H9 (cell line): ENCODE measurements around the gene KIAA1328. TPM values are rescaled to one million over a fixed set of nuclear protein-coding genes. Genes with fewer than 3 reads are reported as not detected.

ENCODE experiments used
- DNase-seq: peaks from one replicate; pipeline ENCODE4 v3.0.0-alpha.2; 2017
- H2AFZ ChIP-seq: one replicate; pipeline ENCODE4 v1.6.1; 2013; ENCODE audit warnings: mild to moderate bottlenecking, low read length, control low read depth, moderate library complexity
- H2AK5ac ChIP-seq: 2 replicates; pipeline ENCODE4 v1.6.1; 2013; ENCODE audit warnings: low read length, control low read depth, mixed read lengths; ENCODE audit not compliant: insufficient read length
- H2BK120ac ChIP-seq: one replicate; pipeline ENCODE4 v1.6.1; 2013; ENCODE audit warnings: low read depth, mild to moderate bottlenecking, low read length, control low read depth, inconsistent platforms; ENCODE audit not compliant: poor library complexity, severe bottlenecking
- H2BK12ac ChIP-seq: 2 replicates; pipeline ENCODE4 v1.6.1; 2013; ENCODE audit warnings: low read length, control low read depth, mixed read lengths, low read depth; ENCODE audit not compliant: insufficient read length
- H2BK15ac ChIP-seq: 2 replicates; pipeline ENCODE4 v1.6.1; 2013; ENCODE audit warnings: low read depth, low read length, control low read depth
- H2BK20ac ChIP-seq: one replicate; pipeline ENCODE4 v1.6.1; 2013; ENCODE audit warnings: low read depth, mild to moderate bottlenecking, low read length, control low read depth, inconsistent platforms; ENCODE audit not compliant: poor library complexity, severe bottlenecking
- H2BK5ac ChIP-seq: 2 replicates; pipeline ENCODE4 v1.6.1; 2013; ENCODE audit warnings: low read length, control low read depth, mixed read lengths; ENCODE audit not compliant: insufficient read length
- H3K14ac ChIP-seq: 2 replicates; pipeline ENCODE4 v1.6.1; 2013; ENCODE audit warnings: low read length, control low read depth; ENCODE audit not compliant: insufficient read depth
- H3K18ac ChIP-seq: 2 replicates; pipeline ENCODE4 v1.6.1; 2013; ENCODE audit warnings: low read depth, mild to moderate bottlenecking, mixed read lengths, low read length, control low read depth; ENCODE audit not compliant: insufficient read length
- H3K23ac ChIP-seq: 2 replicates; pipeline ENCODE4 v1.6.1; 2013; ENCODE audit warnings: low read length, control low read depth, mixed read lengths, low read depth; ENCODE audit not compliant: insufficient read length
- H3K23me2 ChIP-seq: 2 replicates; pipeline ENCODE4 v1.6.1; 2013; ENCODE audit warnings: low read depth, mild to moderate bottlenecking, mixed read lengths, low read length, control low read depth; ENCODE audit not compliant: insufficient read length, poor library complexity, severe bottlenecking
- H3K27ac ChIP-seq: 2 replicates; pipeline ENCODE4 v1.5.1; 2013; ENCODE audit warnings: low read length, control low read depth, mixed read lengths, low read depth; ENCODE audit not compliant: insufficient read length
- H3K27me3 ChIP-seq: 2 replicates; pipeline ENCODE4 v1.6.1; 2013; ENCODE audit warnings: low read length, control low read depth, inconsistent platforms; ENCODE audit not compliant: insufficient read depth
- H3K4ac ChIP-seq: 2 replicates; pipeline ENCODE4 v1.6.1; 2013; ENCODE audit warnings: low read depth, mild to moderate bottlenecking, control low read depth, inconsistent platforms, low read length, moderate library complexity
- H3K4me1 ChIP-seq: 2 replicates; pipeline ENCODE4 v1.6.1; 2013; ENCODE audit warnings: low read length, control low read depth, inconsistent platforms; ENCODE audit not compliant: insufficient read depth
- H3K4me2 ChIP-seq: 2 replicates; pipeline ENCODE4 v1.6.1; 2013; ENCODE audit warnings: low read length, control low read depth, mixed read lengths; ENCODE audit not compliant: insufficient read length, insufficient read depth
- H3K56ac ChIP-seq: 2 replicates; pipeline ENCODE4 v1.6.1; 2013; ENCODE audit warnings: low read depth, mild to moderate bottlenecking, mixed read lengths, low read length, control low read depth; ENCODE audit not compliant: insufficient read length
- H3K79me1 ChIP-seq: 2 replicates; pipeline ENCODE4 v1.6.1; 2013; ENCODE audit warnings: low read depth, mild to moderate bottlenecking, moderate library complexity, low read length, control low read depth, inconsistent platforms; ENCODE audit not compliant: insufficient read depth, poor library complexity, severe bottlenecking
- H3K79me2 ChIP-seq: 2 replicates; pipeline ENCODE4 v1.6.1; 2013; ENCODE audit warnings: low read length, control low read depth, inconsistent platforms; ENCODE audit not compliant: insufficient read depth
- H3K9ac ChIP-seq: 2 replicates; pipeline ENCODE4 v1.6.1; 2013; ENCODE audit warnings: low read length, control low read depth, mixed read lengths; ENCODE audit not compliant: insufficient read length; ENCODE audit errors: extremely low read depth
- H3K9me3 ChIP-seq: one replicate; pipeline ENCODE4 v1.6.1; 2013; ENCODE audit warnings: low read depth, low read length, inconsistent platforms; ENCODE audit not compliant: control insufficient read depth
- H3T11ph ChIP-seq: one replicate; pipeline ENCODE4 v1.6.1; 2013; ENCODE audit warnings: mild to moderate bottlenecking, low read length, control low read depth, inconsistent platforms
- H4K20me1 ChIP-seq: one replicate; pipeline ENCODE4 v1.6.1; 2013; ENCODE audit not compliant: control insufficient read depth, insufficient read length, insufficient read depth
- H4K5ac ChIP-seq: 2 replicates; pipeline ENCODE4 v1.6.1; 2013; ENCODE audit warnings: low read depth, mild to moderate bottlenecking, mixed read lengths, low read length, control low read depth; ENCODE audit not compliant: insufficient read length
- H4K8ac ChIP-seq: replicated peaks from 2 replicates; pipeline ENCODE4 v1.6.1; 2013; ENCODE audit warnings: low read length, control low read depth, mixed read lengths, low read depth; ENCODE audit not compliant: insufficient read length
- H4K91ac ChIP-seq: 2 replicates; pipeline ENCODE4 v1.6.1; 2013; ENCODE audit warnings: low read depth, mild to moderate bottlenecking, moderate library complexity, mixed read lengths, low read length, control low read depth; ENCODE audit not compliant: insufficient read length
- H3K27ac Mint-ChIP-seq, 3 experiments: 2 replicates in 2 of 3; 3 replicates in 1 of 3; pipeline ENCODE4 v1.8.0; 2020 to 2021; ENCODE audit warnings: mixed read lengths in 3 of 3, mild to moderate bottlenecking in 1 of 3, moderate library complexity in 1 of 3
- H3K27me3 Mint-ChIP-seq: 2 replicates; pipeline ENCODE4 v1.8.0; 2021; ENCODE audit warnings: low read depth, mild to moderate bottlenecking, moderate library complexity, mixed read lengths
- H3K36me3 Mint-ChIP-seq, 3 experiments: 2 replicates in 2 of 3; 3 replicates in 1 of 3; pipeline ENCODE4 v1.8.0; 2020 to 2021; ENCODE audit warnings: low read depth in 3 of 3, mixed read lengths in 3 of 3; ENCODE audit not compliant: insufficient read depth in 1 of 3
- H3K4me1 Mint-ChIP-seq, 2 experiments: 2 replicates each; pipeline ENCODE4 v1.8.0; 2020; ENCODE audit warnings: mixed read lengths in 2 of 2
- H3K4me3 Mint-ChIP-seq, 2 experiments: 2 replicates in 1 of 2; 3 replicates in 1 of 2; pipeline ENCODE4 v1.8.0; 2020 to 2021; ENCODE audit warnings: mild to moderate bottlenecking in 2 of 2, mixed read lengths in 2 of 2, moderate library complexity in 1 of 2
- H3K9me3 Mint-ChIP-seq, 2 experiments: 2 replicates in 1 of 2; 3 replicates in 1 of 2; pipeline ENCODE4 v1.8.0; 2020; ENCODE audit warnings: mild to moderate bottlenecking in 2 of 2, mixed read lengths in 2 of 2, moderate library complexity in 1 of 2
- WGBS: extraction: QIAGEN DNeasy Blood & Tissue Kit; methylation state at CpG from one replicate; pipeline ENCODE4 v1.1.7; 2013; ENCODE audit warnings: missing lambda C conversion rate, low lambda C conversion rate, mixed read lengths; ENCODE audit not compliant: insufficient read length; ENCODE audit errors: extremely low coverage; 5-methylcytosine and 5-hydroxymethylcytosine counted together
- total RNA-seq: library from RNA; stranded (reverse); gene quantifications from 2 replicates; pipeline ENCODE4 v1.2.1, GENCODE V29; 2021
- TF ChIP-seq, protein P1 (sequence below): fragments of 200-600 bp; sonication (generic); conservative IDR thresholded peaks from 3 replicates; pipeline ENCODE4 v1.8.0; 2021; ENCODE audit warnings: antibody characterized with exemption, mild to moderate bottlenecking

The KIAA1328 gene
- total RNA-seq, 1 experiment from 2014 or later, result 4.9 TPM

DNA sequence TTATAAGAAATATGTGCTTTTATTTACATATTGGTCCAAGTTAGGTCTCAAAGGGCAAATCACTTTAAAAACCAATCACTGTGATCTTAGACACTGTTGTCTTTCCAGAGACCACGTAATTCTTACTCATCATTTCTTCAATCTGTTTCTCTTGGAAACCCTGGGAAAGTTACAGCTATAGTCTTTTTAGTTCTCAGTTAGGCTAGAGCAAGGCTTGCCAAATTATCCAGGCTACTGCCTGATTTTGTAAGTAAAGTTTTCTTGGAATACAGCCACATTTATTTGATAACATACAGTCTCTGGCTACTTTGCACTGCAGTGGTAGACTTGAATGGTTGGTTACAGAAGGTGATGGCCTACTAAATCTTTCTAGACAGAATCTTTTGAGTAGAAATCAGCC is 106.0 kb downstream of the KIAA1328 start:
- Histone ChIP-seq H3K79me2 (no peaks in the 10 kb centered on the region; the same call in 1 of the 2 replicates), H2AK5ac (no peak overlapping the region), H3K27ac (no peak overlapping the region), H4K5ac (no peak overlapping the region), H3K9me3 (no peaks in the 10 kb centered on the region), H2BK15ac (no peak overlapping the region), H3K9ac (no peak overlapping the region), H3K4ac (no peak overlapping the region), H2BK20ac (no peak overlapping the region), H3K18ac (no peak overlapping the region), H3T11ph (no peak overlapping the region), H4K91ac (no peak overlapping the region), H3K23ac (no peak overlapping the region), H2BK12ac (no peak overlapping the region), H4K8ac (no peak overlapping the region), H3K27me3 (no peaks in the 10 kb centered on the region), H3K23me2 (no peaks in the 10 kb centered on the region), H3K4me1 (no peaks in the 10 kb centered on the region; the same call in 1 of the 2 replicates), H3K79me1 (no peaks in the 10 kb centered on the region), H2BK120ac (no peak overlapping the region), H3K14ac (no peak overlapping the region), H3K4me2 (no peak overlapping the region), H2AFZ (no peak overlapping the region), H2BK5ac (no peak overlapping the region), H3K56ac (no peak overlapping the region), H4K20me1 (no peaks in the 10 kb centered on the region)
- H3K27ac Mint-ChIP-seq, result no peak overlapping the region
- peaks cover 6 to 29% (median 7%) of the 10 kb centered on the region in 3 experiments; a peak in 6 of 7 replicates for H3K36me3 Mint-ChIP-seq
- H3K4me1 Mint-ChIP-seq, result peaks cover 0 to 11% of the 10 kb centered on the region in 2 experiments; a peak in 2 of 4 replicates
- TF ChIP-seq, protein P1, sequence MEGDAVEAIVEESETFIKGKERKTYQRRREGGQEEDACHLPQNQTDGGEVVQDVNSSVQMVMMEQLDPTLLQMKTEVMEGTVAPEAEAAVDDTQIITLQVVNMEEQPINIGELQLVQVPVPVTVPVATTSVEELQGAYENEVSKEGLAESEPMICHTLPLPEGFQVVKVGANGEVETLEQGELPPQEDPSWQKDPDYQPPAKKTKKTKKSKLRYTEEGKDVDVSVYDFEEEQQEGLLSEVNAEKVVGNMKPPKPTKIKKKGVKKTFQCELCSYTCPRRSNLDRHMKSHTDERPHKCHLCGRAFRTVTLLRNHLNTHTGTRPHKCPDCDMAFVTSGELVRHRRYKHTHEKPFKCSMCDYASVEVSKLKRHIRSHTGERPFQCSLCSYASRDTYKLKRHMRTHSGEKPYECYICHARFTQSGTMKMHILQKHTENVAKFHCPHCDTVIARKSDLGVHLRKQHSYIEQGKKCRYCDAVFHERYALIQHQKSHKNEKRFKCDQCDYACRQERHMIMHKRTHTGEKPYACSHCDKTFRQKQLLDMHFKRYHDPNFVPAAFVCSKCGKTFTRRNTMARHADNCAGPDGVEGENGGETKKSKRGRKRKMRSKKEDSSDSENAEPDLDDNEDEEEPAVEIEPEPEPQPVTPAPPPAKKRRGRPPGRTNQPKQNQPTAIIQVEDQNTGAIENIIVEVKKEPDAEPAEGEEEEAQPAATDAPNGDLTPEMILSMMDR, result no peak
- no peaks in the 10 kb centered on the region for H3K27me3 Mint-ChIP-seq
- no CpG with 5 or more reads among the region's 1 CpG for WGBS
- peaks cover 12 to 14% of the 10 kb centered on the region in 2 experiments for H3K9me3 Mint-ChIP-seq
- H3K4me3 Mint-ChIP-seq, result no peak overlapping the region
- no peak for DNase-seq
